ENCODE data around the gene DECR2.

The DECR2 gene

DNA sequence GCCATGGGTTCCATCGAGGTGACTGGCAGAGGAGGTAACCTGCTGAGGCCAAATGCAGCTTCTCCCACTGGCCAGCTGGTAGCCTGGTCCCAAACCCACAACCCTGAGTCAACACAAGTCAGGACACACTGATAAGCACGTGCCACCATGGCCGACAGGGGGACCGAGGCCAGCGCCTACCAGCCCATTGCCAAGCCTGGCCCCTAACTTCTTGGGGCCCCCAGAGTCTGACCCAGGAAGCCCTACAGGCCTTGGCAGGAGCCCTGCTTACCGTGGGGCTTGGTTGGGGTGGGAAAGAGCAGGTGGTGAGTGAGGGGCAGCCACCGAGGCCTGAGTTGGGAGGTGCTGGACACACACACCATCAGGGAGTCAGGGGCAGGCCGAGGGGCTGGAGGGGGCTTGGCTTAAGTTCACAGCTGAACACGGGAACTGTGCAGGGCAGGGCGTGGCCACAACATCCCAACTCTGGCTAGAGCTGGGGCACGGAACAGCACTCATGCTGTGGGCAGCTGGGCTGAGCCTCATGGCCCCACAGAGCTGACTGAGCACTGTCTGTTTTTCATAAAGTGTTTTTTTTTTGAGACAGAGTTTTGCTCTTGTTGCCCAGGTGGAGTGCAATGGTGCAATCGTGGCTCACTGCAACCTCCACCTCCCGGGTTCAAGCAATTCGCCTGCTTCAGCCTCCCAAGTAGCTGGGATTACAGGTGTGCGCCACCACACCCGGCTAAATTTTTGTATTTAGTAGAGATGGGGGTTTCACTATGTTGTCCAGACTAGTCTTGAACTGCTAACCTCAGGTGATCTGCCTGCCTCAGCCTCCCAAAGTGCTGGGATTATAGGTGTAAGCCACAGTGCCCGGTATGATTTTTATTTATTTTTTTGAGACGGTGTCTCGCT lies 36.8 kb upstream of the DECR2 start:
- DNase-seq: no peak

DNA sequence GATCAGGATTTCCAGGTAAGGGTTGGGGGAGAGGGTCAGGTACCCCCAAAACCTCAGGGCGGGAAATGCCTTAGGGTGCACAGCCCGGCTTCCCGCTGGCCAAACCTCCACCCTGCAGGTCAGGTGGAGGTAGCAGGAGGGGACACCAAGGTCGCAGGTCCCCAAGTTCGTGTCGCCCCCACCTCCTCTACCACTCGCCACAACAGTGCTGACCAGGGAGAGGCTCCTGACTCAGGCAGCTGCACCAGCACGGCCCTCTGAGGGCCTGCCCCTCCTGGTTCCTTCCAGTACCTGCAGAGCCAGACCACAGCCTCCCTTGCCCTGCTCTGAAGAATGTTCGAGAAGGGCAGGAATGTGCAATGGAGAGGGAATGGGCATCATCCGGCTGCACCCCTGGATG lies 35.2 kb upstream of the DECR2 start:
- no peak for DNase-seq

DNA sequence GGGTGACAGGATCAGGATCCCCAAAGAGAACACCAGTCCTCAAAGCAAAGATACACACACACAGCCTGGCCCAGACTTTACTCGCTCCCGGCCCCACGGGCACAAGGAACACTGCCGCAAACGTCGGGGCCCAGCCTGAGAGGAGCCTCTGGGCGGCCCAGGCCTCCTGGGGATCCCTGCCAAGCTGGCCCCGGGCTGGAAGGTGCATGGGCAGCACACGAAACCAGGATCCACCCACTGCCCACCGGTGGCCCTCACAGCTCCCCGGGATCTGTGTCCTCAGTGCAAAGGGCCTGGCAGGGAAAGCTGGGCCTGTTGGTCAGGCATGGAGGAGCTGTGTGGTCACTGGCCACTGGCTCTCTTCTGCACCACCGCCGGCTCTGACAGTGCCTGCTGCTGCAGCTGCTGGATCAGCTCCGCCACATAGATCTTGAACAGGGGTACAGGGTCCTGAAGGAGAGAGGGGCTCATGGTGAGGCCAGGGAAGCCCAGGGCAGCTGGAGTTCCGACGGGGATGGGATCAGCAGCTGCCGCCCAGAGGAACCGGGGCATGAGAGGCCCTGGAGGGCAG lies 34.3 kb upstream of the DECR2 start:
- DNase-seq: no peak

DNA sequence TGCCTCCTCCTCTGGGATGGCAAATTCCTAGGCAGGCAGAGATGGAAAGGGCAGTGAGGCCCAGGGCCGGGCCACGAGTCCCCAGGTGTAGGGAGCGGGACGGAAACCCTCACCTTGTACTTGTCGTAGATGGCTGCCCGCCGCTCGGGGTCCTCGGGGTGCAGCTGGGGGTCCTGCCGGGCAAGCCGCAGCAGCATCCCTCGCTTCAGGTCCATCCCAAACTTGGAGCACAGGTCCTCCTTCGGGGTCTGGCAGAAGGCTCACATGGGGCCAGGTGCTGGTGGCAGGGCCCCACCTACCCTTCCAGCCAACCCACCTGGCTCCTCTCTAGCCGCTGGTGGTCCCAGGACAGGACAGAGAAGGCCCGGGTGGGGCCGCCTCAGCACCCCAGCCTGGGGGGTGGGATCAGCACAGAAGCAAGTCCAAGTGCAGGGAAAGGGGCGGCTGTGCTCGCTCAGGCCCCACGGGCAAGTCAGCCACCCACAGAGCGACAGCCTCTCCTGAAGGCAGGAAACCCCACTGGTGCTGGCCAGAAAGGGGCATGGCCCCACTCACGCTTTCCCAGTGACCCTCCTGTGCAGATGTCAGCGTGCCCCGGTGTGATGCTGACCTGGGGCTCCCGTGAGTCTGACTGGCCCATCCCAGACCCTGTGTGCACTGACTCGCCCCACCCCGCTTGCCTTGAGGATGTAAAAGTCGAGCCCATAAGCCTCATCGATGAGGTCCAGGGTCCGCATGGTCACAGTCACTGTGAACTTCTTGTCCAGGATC lies 33.1 kb upstream of the DECR2 start:
- DNase-seq: no peak

DNA sequence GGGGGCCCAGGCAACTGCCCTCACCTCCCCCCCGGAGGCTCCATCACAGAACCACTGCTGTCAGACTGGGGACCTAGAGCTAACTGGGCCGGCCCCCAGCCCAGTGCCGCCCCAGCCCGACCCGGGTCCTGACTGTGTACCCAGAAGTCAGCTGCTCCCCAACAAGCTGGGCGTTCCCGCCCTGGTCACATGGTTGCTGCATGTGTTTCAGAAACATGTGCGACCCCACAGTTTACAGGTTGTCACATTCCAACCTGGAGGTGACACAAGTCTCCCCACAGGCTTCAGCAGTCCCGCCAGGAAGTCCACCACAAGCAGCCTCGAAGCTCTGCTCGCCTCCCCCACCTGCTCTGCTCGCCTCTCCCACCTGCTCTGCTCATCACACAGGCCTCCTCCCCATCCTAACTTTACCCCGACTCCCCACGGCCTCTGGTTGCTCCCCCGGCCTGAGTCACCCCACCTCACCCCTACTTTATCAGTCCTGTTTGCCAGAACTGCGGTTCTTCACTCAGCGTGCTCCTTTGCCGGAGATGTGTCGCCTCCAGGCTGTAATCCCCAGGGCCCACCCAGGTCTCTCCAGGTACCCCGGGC lies 32.3 kb upstream of the DECR2 start:
- no peak for DNase-seq

DNA sequence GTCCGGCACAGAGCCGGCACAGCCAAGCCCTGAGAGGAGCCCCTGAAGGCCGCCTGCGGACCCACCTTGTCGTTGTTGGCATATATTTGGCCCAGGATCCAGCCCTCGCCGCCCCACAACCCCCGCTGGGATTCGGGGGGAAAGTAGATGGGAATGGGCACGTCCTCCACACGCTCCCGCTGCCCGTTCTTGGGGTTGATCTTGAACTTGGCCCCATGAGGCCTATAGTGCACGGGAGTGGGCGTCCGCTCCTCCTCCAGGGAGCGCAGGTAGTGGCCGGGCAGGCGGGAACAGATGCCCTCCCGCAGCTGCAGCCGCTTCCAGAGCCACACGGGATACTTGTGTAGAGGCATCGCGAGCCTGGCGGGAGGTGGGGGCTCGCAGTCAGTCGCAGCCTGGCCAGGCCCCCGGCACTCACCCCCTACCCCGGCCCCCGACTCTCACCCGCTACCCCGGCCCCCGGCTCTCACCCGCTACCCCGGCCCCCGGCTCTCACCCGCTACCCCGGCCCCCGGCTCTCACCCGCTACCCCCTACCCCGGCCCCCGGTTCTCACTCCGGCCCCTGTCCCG lies 31.7 kb upstream of the DECR2 start:
- DNase-seq: no peak

DNA sequence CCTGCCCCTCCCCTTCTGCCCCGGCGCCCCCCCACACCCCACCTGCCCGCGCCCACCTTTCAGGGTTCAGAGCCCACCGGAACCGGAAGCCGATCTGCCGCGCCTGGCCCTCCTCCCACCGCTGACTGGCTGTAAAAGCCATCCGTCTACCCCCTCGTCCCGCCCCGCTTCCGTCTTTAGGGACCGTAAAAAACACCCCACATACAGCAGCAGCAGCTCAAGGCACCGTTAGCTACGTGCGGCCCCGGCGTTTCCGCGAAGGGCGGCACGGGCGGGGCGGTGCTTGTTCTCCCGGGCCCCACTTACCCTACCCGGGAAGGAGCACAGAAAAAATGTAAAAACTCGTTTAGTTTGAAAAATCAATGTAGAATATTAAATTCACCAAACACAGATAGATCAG lies 31.2 kb upstream of the DECR2 start, which contains the start of gene MRPL28:
TSS of gene MRPL28 (minus strand) at position 96 of the 400 bp plus-strand sequence. CDS start 320 bp downstream, outside the sequence.
- DNase-seq: peak; percentile 48 to 96 (median 88)

DNA sequence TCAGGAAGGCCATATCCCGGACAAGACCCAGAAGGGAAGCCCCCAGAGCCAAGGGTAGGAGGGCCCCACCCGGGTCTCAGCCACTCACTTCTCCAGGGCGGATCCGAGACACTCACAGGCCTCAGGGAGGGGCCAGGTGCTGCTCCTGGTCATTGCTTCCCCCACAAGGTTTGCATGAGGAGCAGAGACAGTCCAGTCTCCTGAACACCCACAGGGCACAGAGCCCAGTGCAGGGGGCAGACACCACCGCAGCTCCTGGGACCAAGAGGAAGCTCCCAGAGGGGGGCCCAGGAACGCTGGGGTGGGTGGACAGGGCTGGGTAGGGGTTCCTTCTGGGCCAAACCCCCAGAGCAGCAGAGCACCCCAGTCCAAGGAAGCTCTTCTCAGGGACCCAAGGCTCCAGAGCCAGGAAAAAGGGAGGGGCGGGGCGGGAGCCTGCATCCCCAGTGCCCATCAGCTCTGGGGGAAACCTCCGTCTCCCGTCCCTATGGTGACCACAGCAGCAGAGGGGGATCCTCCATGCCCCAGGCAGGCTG lies 30.6 kb upstream of the DECR2 start:
- no peak for DNase-seq

DNA sequence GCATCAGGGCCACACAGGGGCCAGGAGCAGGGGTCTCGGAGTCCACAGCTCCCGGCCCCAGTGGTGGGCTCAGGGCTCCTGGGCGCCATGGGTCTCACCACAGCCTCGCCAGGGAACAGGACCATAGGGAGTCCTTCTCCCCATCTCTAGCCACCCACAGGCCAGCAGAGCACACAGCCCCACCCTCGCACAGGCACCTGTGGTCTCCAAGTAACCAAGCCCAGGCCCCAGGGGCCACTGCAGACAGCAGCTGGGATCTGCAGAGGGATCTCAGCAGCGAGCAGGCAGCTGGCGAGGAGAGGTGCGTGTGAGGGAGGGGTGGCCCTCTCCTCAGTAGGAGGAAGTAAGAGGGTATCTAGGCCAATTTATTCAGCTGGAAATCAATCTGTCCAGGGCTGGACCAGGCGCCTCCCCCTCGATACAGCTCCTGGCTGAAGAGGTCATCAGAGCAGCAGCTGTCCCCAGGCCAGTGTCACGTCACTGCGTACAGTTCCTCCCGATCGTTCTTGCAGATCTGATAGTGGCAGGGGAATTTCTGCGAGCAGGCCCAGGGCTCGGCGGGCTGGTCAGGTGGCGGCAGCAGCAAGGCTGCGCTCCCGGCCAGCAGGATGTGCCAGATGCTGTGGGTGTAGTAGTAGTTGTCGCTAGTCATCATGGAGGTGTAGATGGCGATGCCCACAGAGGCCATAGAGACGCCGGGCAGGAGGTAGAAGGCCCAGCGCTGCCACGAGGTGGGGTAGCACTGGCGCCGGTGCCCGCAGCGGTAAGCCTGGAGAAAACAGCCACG lies 30.0 kb upstream of the DECR2 start:
- DNase-seq: no peak

DNA sequence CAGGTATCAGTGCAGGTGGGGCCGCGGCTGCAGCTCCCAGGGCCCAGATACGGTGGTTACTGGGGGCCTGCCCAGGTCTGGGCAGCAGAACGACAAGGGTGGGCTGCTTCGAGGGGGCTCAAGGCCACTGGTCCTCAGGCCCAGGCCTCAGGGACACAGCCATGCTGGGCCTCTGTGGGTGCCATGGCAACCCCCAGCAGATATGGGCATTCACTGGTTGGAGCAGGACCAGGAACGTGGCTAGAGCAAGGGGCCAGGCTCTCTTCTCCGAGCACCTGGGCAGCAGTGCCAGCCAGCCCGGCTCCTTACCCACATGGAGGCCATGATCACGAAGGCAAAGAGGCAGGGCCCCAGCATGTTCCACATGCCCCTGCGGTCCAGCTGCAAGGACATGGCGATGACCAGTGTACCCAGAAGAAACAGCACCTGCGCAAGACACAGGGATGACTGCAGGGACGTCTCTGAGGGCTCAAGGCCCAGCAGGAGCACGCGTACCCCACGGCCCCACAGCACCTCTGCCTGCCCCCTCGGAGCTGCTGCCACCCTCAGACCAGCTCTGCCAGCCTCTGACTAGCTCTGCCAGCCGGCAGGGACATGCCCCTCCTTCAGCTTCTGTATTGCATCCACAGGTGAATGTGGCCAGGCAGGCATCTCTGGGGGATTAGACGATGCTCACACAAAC lies 29.2 kb upstream of the DECR2 start:
- no peak for DNase-seq

DNA sequence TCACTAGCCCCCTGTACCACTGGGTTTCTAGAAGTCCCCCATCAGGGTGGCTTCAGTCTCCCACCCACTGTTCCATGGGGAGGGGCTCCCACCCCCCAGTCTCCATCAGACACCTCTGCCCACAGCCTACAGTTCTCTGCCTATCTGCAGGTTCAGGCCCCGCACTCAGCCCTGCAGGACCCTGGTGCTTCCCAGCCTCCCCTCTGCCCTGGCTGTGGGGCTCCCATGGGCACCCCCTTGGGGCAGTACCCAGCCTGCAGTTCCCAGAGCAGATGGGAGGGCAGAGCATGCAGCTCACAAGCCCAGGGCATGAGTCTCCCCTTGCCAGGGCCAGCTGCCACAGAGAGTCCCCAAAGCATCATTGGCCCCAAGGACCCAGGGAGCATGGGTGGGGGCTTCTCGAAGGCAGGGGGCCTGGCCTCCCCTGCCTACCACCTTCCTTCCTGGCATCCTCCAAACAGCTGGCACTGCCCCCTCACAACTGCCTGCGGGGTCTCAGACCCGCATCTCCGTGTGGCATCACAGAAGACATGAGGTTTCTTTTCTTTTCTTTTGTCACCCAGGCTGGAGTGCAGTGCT lies 28.6 kb upstream of the DECR2 start:
- DNase-seq: no peak

DNA sequence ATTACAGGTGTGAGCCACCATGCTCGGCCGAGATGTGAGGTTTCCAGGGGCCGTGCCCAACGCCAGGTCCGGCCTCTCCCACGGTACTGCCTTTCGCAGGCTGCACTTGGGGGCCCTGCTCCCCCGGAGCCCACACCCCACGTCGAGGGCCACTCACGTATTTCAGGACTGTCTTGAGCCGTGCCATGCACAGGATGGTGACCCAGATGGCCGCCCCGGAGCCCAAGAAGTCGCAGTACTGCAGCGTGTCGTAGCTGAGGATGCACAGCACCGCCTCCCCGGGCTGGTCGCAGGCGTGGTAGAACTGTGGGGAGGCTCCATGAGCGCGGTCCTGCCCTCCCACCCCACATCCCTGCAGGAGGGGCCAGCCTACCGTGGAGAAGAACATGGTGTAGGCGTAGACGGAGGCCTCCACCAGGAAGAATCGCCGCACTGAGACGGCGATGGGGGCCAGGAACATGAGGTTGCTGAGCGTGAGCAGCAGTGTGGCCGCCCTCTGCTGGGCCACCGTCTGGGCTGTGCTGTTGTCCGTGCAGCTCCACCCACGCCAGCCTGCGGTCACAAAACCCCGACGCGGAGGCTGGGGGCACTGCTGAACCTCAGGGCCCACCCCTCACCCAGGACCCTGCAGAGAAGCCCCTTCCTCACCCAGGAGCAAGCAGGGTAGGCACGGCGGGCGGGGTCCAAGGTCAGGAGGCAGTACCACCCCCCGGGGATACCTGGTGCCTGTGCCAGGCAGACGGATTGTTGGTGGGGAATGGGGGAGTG lies 27.7 kb upstream of the DECR2 start:
- no peak for DNase-seq

DNA sequence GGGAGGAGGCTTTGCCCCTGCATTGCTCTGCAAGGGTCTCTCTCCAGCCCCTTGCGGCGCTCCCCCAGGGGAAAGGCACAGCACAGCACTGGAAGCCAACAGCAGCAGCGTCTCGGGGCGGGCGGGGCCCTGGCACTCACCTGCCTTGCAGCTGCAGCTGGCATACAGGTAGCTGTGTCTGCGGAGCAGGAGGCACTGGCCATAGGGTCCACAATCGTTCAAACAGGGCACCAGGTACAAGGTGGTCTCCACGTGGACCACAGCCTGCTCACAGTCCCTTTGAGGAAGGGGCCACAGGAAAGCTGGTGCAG lies 27.1 kb upstream of the DECR2 start:
- DNase-seq: no peak

DNA sequence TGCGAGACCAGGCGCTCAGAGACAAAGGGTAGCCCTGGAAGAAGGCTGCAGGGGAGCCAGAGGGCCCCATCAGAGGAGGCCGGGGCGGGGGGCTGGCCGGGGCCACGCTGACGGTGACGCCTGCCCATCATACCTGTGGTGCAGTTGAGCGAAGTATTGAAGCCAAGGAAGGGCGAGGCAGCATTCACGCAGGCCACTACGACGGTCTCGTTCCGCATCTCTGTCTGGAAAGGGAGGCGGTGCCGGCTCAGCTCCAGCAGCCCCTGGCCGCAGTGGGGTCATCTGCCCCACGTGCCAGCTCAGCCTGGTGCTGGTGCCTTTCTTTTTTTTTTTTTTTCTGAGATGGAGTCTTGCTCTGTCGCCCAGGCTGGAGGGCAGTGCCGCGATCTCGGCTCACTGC lies 26.5 kb upstream of the DECR2 start:
- no peak for DNase-seq

DNA sequence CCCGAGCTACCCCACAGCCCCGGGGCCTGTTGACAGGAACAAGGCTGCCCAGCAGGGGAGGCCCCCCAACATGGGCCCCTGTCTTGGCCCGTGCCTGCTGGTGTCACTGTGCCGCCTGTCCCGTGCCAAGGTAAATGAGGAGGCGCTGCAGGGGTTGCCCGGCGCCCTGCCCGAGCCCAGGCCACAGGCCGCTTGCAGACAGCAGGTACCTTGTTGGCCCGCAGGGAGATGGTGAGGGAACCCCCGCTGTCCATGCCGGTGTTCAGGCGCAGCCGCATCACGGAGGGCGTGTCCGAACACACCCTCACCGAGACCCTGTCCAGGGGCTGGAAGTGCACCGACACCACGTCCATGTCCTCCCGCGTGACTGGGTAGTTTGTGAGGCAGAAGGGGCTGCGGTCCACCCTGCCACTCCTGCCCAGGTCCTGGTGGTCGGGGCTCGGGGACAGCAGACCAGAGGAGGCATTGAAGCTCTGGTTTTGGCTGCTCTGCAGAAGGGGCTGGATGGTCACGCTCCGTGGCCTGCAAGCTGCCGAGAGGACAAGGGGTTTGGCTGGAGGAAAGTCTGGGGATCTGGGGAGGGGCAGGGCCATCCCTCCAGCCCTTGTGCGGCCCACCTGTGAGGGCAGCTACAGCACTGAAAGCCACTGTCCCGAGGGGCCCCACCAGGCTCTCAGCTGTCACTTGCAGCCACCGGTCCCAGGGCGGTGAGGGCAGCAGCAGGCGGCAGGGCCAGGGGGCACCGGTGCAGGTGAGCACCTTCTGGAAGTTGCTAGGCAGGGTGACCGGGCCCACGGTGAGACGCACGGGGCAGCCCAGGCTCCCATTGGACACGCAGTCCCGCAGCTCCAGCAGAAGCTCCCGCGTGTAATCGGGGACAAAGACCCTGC lies 25.5 kb upstream of the DECR2 start:
- no peak for DNase-seq

DNA sequence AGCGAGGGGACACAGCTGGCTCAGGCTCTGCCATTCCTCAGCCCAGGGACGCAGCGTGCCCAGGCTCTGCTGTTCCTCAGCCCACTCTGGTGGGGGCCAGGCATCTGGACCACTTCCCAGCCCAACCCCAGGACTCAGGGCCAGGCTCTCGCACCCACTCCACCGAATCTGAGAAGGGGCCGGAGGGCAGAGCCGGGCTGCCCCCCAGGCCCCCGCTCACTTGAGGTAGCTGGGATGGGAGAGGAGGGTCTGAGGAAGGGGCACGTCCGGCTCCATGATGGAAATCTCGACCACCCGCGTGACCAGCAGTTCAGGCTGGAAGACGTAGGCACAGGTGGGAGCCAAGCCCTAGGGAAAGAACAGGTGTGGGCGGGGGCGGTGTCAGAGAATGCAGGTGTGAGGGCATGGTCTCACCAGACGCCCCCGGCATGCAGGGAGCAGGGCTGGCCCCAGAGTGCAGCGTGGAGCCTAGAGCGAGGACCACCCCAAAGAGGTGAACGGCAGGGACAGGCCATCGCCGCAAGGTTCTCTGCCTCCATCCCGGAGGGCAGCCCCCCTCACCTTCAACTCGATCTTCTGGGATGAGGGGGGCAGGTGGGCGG lies 24.8 kb upstream of the DECR2 start:
- DNase-seq: no peak

DNA sequence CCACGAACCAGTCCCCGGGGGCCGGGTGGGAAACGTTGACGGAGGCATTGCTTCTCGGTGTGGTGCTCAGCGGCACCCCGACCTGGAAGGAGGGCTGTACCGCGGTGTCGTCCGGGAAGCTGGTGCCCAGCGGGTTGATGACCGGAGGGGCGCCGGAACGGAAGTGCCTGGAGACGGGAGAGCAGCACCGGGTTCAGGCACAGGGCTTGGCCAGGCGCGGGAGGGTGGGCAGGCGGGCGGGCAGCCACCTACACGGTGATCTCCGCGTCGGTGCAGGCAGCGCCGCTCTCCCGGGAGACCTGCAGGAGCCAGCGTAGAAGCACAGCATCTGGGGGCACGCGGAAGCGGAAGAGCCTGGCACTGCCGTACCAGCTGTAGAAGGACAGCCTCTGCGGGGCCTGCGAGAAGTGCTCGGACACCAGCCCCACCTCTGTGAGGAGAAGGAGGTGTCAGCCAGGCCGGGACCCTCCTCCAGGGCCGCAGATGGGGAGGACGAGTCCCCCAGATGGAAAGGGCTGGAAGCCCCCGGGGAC lies 24.2 kb upstream of the DECR2 start:
- no peak for DNase-seq
